ENCODE measurements around the gene CFAP221.

Gene CFAP221

GRCh38 chr2:119522671-119523070 is 21.6 kb upstream of the CFAP221 start:
- H3K27ac ChIP-seq (ENCODE audit: low read length) = no peak overlapping the region
- H3K27me3 ChIP-seq (replicated peaks; ENCODE audit: insufficient read depth, low read length) = no peaks in the 10 kb centered on the region
- H3K4me3 ChIP-seq (ENCODE audit: low read length) = no peak overlapping the region
- no peaks in the 10 kb centered on the region for H3K9me3 ChIP-seq (replicated peaks; ENCODE audit: insufficient read depth, low read length)
- no peaks in the 10 kb centered on the region for H3K4me1 ChIP-seq (ENCODE audit: low read length)
- no peaks in the 10 kb centered on the region for H3K9me2 ChIP-seq (replicated peaks; ENCODE audit: insufficient read depth, low read length)
- no peak overlapping the region for H2AFZ ChIP-seq (ENCODE audit: low read length)
- no peak for DNase-seq
- no peak for TF ChIP-seq EZH2 (optimal IDR thresholded peaks at IDR 0.05; ENCODE audit: low read depth, low read length)
- no peak for TF ChIP-seq EZH2phosphoT487 (IDR thresholded peaks at IDR 0.05; ENCODE audit: low read length)
- TF ChIP-seq, protein P1, sequence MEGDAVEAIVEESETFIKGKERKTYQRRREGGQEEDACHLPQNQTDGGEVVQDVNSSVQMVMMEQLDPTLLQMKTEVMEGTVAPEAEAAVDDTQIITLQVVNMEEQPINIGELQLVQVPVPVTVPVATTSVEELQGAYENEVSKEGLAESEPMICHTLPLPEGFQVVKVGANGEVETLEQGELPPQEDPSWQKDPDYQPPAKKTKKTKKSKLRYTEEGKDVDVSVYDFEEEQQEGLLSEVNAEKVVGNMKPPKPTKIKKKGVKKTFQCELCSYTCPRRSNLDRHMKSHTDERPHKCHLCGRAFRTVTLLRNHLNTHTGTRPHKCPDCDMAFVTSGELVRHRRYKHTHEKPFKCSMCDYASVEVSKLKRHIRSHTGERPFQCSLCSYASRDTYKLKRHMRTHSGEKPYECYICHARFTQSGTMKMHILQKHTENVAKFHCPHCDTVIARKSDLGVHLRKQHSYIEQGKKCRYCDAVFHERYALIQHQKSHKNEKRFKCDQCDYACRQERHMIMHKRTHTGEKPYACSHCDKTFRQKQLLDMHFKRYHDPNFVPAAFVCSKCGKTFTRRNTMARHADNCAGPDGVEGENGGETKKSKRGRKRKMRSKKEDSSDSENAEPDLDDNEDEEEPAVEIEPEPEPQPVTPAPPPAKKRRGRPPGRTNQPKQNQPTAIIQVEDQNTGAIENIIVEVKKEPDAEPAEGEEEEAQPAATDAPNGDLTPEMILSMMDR (IDR thresholded peaks at IDR 0.05; ENCODE audit: low read length) = no peak
- H3K4me2 ChIP-seq (ENCODE audit: low read depth, low read length) = no peak overlapping the region
- H3K79me2 ChIP-seq (ENCODE audit: low read length) = no peaks in the 10 kb centered on the region
- H3K36me3 ChIP-seq (replicated peaks; ENCODE audit: insufficient read depth, low read length) = no peaks in the 10 kb centered on the region
- H4K20me1 ChIP-seq (ENCODE audit: insufficient read depth, low read length) = no peaks in the 10 kb centered on the region
- no peaks in the 10 kb centered on the region for H3F3A ChIP-seq (ENCODE audit: insufficient read depth, low read length)
- H3K9ac ChIP-seq (ENCODE audit: low read length) = no peak overlapping the region

DNA sequence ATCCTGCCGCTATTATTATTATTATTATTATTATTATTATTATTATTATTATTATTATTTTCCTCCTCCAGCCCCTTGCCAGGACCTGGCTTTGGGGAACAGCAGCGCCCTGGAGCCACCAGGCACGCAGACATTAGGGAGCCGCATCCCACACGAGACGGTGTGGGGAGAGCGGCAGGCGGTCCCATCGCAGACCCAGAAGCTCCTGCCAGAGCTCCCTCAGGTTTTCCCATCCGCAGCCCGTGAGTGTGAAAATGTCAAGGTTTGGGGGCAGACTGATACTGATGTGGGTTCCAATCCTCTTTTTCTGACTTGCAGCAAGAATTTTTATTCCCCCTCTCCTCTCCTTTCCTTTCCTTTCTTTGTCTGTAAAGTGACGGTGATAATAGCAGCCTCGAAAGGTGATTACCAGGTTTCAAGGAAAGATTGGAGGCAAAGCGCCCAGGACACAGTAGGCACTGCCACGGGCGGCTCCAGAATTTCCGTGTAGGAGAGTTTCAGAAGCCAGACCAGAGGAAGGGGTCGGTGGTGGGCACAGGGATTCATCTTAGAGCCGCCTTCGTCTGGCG is 20.8 kb upstream of the CFAP221 start:
- no peaks in the 10 kb centered on the region for H3K9me2 ChIP-seq (replicated peaks; ENCODE audit: insufficient read depth, low read length)
- H2AFZ ChIP-seq (ENCODE audit: low read length) = no peak overlapping the region
- H3K36me3 ChIP-seq (replicated peaks; ENCODE audit: insufficient read depth, low read length) = no peaks in the 10 kb centered on the region
- no peak overlapping the region for H3K4me2 ChIP-seq (ENCODE audit: low read depth, low read length)
- TF ChIP-seq EZH2 (optimal IDR thresholded peaks at IDR 0.05; ENCODE audit: low read depth, low read length) (no peak), EZH2phosphoT487 (IDR thresholded peaks at IDR 0.05; ENCODE audit: low read length) (no peak)
- TF ChIP-seq, protein P1 (IDR thresholded peaks at IDR 0.05; ENCODE audit: low read length) = no peak
- H4K20me1 ChIP-seq (ENCODE audit: insufficient read depth, low read length) = no peaks in the 10 kb centered on the region
- no peaks in the 10 kb centered on the region for H3F3A ChIP-seq (ENCODE audit: insufficient read depth, low read length)
- no peak overlapping the region for H3K27ac ChIP-seq (ENCODE audit: low read length)
- no peaks in the 10 kb centered on the region for H3K79me2 ChIP-seq (ENCODE audit: low read length)
- DNase-seq = no peak
- no peaks in the 10 kb centered on the region for H3K27me3 ChIP-seq (replicated peaks; ENCODE audit: insufficient read depth, low read length)
- no peaks in the 10 kb centered on the region for H3K9me3 ChIP-seq (replicated peaks; ENCODE audit: insufficient read depth, low read length)
- H3K9ac ChIP-seq (ENCODE audit: low read length) = no peak overlapping the region
- no peak overlapping the region for H3K4me3 ChIP-seq (ENCODE audit: low read length)
- no peaks in the 10 kb centered on the region for H3K4me1 ChIP-seq (ENCODE audit: low read length)

- Histone ChIP-seq H3K27ac (ENCODE audit: low read length) (no peak within 1 kb of the TSS), H3K9me3 (replicated peaks; ENCODE audit: insufficient read depth, low read length) (no peaks in the 10 kb centered on the region), H3K79me2 (ENCODE audit: low read length) (no peaks in the 10 kb centered on the region), H3K4me2 (ENCODE audit: low read depth, low read length) (no peak within 1 kb of the TSS), H4K20me1 (ENCODE audit: insufficient read depth, low read length) (no peaks in the 10 kb centered on the region), H3F3A (ENCODE audit: insufficient read depth, low read length) (no peaks in the 10 kb centered on the region), H3K9ac (ENCODE audit: low read length) (no peak within 1 kb of the TSS), H3K9me2 (replicated peaks; ENCODE audit: insufficient read depth, low read length) (no peaks in the 10 kb centered on the region), H3K4me3 (ENCODE audit: low read length) (no peak within 1 kb of the TSS), H3K27me3 (replicated peaks; ENCODE audit: insufficient read depth, low read length) (no peaks in the 10 kb centered on the region), H3K4me1 (ENCODE audit: low read length) (no peaks in the 10 kb centered on the region), H3K36me3 (replicated peaks; ENCODE audit: insufficient read depth, low read length) (no peaks in the 10 kb centered on the region), H2AFZ (ENCODE audit: low read length) (no peak within 1 kb of the TSS)
- DNase-seq = no peak
- TF ChIP-seq, protein P1 (IDR thresholded peaks at IDR 0.05; ENCODE audit: low read length) = no peak
- no peak for TF ChIP-seq EZH2phosphoT487 (IDR thresholded peaks at IDR 0.05; ENCODE audit: low read length)
These were observed 20.1 kb upstream of the CFAP221 start, which contains the start of gene SCTR for GRCh38 chr2:119523952-119524694. Gene SCTR, minus strand, starts transcription at chr2:119524483. Its CDS starts 257 bp downstream, at chr2:119524226.
